Hematopoietic multipotent progenitor cell treated with erythropoietin and hydrocortisone succinate and interleukin-3 and kit ligand, for 8 days (in vitro differentiated cells): ENCODE data around the gene ACP5.
"Not testable (repeated sequence)": the region's sequence is repeated elsewhere in the genome, so short reads cannot be mapped to it uniquely, and the experiment has no call there.

ENCODE experiments used
- DNase-seq: peaks from one replicate; pipeline ENCODE4 v3.0.0-alpha.2; 2015

The ACP5 gene

DNA sequence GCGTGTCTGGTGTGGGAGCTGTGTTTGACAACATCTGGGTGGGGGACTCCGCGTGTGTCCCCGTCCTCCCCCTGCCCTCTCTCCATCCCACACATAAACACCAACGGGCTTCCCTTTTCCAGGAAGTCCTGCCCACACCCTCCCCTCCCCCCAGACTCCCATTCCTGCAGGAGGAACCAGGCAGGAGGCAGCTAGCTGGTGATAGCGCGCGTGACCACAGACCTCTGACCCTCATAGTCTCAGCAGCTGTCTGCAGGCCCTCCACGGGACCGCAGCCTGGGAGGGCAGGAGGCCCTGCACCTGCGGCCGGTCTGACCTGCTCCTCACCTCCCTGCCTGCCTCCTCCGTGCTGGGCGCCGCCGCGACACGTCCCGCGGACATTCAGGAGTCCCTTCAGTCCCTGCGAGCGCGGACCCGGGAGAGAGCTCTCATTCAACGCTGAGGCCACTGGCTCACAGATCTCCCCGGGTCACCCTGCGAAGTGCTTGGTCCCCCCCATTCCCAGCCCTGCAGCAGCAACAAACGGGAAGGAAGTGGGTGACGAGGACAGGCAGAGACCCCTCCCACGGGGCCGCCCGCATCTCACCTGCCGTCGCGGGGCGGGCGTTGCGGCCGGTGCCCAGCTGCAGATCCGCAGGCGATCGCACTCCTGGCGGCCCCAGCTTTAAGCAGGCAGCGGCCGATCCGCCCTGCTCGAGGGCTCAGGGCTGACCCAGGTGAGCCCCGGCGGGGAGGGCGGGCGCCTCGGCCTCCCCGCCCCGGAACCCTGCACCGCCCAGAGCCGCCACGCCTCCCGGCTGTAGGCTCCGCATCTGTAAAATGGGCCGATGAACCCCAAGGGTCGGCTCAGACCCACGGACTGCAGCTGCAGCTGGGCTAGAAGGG is 1.1 kb upstream of the ACP5 start:
- DNase-seq: peak; percentile 50

DNA sequence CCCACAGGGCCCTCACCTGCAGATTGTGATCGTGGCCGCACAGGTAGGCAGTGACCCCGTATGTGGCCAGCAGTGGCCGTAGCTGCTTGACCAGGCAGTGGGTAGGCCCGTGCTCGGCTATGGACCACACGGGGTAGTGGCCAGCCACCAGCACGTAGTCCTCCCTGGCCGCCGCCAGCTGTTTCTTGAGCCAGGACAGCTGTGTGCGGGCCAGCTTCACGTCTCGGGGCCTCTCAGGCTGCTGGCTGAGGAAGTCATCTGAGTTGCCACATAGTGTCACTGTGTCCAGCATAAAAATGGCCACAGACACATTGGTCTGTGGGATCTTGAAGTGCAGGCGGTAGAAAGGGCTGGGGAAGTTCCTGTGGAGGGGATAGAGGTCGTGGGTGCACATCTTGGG is 1.2 kb downstream of the ACP5 start:
- no peak for DNase-seq

DNA sequence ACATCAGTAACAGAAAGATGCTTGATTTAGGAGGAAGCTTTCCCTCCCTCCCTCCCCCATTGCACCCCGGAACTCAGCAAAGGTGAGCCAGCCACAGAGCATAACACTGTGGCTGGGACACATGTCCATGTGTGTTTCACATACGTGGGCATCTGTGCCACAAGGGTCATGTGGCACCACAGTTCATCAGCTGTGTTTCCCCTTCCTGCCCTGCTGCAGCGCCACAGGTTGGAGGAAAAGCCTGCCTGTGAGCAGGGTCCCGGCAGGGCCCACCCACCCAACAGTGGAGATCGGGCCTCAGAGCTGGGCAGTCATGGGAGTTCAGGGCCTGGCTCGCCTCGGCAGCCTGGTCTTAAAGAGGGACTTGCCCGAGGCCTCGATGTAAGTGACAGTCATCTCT is 2.8 kb downstream of the ACP5 start:
- no peak for DNase-seq

DNA sequence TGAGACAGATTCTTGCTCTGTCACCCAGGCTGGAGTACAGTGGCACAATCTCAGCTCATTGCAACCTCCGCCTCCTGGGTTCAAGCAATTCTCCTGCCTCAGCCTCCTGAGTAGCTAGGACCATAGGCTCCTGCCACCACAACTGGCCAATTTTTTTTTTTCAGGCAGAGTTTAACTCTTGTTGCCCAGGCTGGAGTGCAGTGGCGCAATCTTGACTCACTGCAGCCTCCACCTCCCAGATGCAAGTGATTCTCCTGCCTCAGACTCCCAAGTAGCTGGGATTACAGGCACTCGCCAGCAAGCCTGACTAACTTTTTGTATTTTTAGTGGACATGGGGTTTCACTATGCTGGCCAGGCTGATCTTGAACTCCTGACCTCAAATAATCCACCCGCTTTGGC is 3.7 kb downstream of the ACP5 start:
- not testable (repeated sequence) for DNase-seq

DNA sequence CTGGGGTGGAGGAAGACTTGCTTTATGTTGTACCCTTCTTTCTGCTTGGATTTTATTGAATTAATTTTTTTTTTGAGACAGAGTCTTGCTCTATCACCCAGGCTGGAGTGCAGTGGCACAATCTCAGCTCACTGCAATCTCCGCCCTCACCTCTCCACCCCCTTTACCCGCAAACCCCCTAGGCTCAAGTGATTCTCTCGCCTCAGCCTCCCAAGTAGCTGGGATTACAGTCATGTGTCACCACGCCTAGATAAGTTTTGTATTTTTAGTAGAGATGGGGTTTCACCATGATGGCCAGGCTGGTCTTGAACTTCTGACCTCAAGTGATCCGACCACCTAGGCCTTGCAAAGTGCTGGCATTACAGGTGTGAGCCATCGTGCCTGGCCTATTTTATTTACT is 4.1 kb downstream of the ACP5 start:
- not testable (repeated sequence) for DNase-seq

DNA sequence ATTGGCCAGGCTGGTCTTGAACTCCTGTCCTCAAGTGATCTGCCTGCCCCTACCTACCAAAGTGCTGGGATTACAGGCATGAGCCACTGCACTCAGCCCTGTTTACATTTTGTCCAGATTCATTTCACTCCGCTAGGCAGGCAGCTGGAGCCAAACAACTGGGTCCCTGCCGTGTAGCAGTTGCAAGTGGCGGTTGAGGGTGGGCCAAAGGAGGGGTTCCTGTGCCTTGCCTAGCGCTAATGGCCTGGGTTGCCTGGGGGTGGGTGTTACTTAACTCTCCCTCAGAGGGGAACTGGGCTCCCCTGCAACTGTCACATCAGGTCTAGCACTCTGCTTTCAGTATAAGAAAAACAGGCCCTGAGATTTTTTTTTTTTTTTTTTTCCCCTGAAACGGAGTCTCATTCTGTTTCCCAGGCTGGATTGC is 7.4 kb downstream of the ACP5 start:
- DNase-seq: no peak

DNA sequence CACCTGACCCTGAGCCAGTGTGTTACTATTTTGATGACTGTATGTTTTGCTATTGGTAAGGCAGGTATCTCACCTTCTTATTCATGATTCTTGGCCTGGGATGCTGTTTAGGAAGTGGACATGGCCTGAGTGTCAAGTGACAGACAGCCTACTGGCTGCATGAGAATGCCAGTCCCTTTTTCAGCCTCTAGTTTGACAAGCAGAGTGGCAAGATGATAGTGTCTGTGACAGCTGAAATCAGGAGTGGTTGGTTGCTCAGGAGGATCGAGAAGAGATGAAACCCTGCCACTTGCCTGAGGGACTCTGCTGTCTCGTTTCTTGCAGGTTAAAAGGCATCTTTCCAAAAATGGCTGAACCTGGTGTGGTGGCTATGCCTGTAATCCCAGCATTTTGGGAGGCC is 11.3 kb downstream of the ACP5 start:
- peak; percentile 39 for DNase-seq

DNA sequence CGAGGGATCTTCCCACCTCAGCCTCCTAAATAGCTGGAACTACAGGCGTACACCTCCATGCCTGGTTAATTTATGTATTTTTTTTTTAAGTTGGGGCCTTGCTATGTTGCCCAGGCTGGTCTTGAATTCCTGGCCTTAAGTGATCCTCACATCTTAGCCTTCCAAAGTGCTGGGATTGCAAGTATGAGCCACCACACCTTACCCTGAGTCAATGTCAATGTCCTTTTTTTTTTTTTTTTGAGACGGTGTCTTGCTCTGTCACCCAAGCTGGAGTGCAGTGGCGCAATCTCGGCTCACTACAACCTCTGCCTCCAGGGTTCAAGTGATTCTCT is 11.8 kb downstream of the ACP5 start:
- not testable (repeated sequence) for DNase-seq

DNA sequence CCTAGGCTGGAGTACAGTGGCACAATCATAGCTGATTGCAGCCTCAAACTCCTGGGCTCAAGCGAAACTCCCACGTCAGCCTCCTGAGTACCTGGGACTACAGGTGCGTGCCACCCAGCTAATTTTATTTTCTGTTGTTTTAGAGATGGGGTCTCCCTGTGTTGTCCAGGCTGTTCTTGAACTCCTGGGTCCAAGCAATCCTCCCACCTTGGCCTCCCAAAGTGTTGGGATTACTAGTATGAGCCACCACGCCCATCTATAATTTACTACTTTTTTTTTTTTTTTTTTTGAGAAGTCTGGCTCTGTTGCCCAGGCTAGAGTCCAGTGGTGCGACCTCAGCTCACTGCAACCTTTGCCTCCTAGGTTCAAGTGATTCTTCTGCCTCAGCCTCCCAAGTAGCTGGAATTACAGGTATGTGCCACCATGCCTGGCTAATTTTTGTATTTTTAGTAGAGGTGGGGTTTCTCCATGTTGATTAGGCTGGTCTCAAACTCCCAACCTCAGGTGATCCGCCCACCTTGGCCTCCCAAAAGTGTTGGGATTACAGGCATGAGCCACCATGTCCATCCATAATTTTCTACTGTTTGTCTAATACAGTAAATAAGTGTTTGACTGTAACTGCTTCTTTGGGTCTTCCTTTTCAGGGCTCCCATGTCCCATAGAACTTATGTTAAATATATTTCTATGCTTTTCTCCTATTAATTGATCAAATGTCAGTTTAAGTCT is 13.2 kb downstream of the ACP5 start:
- not testable (repeated sequence) for DNase-seq

DNA sequence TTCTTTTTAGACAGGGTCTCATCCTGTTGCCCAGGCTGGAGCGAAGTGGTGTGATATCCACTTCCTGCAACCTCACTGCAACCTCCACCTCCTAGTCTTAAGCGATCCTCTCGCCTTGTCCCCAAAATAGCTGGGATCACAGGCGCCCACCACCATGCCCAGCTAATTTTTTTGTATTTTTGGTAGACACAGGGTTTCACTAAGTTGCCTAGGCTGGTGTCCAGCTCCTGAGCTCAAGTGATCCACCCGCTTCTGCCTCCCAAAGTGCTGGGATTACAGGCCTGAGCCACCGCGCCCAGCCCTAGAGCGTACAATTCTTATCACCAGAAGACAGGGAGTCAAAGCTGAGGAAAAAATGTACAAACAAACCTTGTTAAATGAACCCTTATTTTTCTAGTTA is 13.9 kb downstream of the ACP5 start:
- peak; percentile 87 for DNase-seq

DNA sequence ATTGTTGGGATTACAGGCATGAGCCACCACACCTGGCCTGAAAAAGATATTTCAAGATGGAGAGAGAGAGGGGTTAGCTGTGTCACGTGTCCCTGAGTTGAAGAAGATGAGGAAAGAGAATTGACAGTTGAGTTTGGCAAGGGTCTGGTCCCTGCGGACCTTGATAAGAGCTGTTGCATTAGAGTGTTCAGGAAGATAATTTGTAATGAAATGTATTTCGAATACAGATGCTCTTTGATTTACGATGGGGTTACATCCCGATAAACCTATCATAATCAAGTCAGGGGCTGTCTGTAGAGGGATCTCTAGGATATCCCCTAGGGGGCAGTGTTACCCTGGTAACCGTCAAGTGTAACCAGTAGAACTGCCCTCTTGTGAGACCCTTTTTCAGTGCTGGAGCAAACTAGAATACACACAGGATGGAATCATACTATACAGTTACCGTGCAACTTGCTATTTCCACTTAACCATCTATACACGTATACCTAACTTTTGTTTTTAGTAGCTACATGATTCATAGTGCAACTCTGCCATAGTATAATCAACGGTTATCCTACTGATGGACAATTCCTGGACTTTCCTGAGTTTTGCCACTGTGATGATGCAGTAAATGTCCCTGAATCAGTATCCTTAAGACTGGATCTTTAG is 16.9 kb downstream of the ACP5 start:
- peak; percentile 99 for DNase-seq

DNA sequence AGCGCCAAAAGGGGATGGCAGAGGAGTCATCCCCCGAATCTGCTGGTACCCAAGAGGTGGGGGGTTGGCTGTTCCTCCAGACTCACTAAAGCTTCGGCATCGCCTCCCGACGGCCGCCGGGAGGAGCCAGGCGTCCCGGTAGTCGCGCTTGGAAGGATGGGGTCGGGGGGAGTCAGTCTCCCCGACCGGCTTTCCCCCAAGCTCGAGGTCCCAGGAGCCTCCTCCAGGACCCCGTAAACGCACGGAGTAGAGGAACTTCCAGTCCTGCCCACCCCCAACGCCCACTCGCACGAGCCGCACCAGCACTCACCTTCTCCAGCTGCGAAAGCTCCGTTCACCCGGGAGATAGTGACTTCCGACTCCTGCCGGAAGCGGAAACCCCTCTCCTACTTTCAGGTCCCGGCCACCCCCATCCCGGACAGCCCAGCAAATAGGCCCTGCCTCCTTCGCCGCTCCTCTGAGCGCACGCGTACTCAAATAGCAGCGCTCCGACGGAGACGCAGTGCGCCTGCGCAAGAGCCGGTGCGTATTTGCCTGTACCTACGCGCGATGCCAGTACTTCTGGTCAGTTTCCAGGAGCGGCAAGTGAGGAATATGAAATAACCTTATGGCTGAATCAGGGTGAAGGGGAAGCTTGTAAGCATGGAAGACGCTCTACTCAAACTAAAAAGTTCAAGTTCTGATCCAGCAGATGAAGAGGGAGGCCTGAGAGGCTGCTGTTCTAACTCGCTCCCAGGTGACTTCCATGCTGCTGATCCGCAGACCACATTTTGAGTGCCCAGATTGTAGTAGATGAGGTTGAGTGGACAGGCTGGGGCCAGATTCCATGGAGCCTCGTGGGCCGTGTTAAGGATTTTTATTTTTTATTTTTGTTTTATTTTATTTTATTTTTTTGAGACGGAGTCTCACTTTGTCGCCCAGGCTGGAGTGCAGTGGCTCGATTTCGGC is 18.3 kb downstream of the ACP5 start, which contains the start of gene ELOF1:
Gene ELOF1, minus strand, starts transcription at position 350 of the 948 bp plus-strand sequence. CDS start 4,883 bp downstream, outside the sequence.
- DNase-seq: peak; percentile 99

DNA sequence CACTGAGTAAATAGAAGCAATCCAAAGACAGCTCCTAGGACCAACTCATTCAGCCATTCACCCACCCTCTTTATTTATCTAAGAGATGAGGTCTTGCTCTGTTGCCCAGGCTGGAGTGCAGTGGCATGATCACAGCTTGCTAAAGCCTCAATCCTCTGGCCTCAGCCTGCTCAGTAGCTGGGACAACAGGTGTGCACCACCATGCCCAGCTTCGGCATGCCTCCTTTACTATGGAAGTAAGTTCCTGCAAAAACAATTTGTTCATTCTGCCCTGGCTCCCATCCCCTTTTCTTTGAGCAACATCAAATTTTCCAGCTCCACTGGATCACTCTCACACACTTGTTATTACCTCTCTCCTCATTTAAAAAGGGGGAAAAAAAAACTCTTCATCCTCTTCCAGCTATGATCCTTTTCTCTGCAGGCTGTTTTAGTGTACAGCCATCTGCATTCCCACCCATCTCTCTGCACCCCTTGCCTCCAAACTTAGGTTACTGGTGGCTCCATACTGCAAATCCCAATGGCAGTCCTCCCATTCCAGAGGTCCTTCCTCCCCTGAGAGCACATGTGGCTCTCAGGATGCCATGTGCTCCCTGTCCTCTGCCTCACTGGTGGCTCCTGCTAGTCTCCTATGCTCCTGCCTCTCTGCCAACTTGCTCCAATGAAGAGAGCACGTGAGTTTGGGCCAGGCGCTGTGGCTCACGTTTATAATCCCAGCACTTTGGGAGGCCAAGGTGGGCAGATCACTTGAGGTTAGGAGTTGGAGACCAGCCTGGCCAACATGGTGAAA is 20.6 kb downstream of the ACP5 start:
- DNase-seq: no peak

DNA sequence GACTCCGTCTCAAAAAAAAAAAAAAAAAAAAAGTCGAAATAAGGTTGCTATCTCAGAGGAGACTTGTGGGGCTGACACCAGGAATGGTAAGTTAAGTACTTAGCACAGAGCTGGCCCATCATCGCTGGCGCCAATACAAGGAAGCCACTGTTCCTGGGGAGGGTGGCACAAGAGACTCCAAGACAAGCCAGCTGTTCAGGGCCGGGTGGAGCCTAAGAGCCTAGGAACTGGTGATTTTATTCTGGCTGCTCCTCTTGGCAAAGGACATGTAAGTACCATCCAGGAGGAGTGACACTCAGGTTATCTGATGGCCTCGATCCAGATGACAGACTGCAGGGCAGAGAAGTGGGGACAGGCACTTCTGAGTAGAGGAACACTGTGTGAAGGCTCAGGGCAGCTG is 22.2 kb downstream of the ACP5 start:
- DNase-seq: no peak

DNA sequence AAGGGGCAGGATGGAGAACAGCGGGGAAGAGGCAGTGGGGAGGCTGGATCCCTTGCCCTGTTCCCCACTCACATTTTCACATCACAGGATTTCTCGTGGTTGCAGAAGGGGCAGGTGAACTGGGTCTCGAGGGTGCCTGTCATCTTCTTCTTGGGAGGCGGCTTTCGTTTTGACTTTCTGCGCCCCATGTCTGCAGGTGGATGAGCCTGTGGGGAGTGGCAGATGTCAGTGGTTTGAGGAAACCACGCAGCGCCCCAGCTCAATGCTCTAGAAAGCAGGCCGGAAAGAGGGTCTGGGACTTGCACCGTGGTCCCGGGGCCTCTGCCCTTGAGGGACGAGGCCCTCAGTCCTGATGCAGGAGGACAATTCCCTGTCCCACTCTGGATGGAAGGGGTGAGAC is 23.3 kb downstream of the ACP5 start:
- DNase-seq: no peak

DNA sequence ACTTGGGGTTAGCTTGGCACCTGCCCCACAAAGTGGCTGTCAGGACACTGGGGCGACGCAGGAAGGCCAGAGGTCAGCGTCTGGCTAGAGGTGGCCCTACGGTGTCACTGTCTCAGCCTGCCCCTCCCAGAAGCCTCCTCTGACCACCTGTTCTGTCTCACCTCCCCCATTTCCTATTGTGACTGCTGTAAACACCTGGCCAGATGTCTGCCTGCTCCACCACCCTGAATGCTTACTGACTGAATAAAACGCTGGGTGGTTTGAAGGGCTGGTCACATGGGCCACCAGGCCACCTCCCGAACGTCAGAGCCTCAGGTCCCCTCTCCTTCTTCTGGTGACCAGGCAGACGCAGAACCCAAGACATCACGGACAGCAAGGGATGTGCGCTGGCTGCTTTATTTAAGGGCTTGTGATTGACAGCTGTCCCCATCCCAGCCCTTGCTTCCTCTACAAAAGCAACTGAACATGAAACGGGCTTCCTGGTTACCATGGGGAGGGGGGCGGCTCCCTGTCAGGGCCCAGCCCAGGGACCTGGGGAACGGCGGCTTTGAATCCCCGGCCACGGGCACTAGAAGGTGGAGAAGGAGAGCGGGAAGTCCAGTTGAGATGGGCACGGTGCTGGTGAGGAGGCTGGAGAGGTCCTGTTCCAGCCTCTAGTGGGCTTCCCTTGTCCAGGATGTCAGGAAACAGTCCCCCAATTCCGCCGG is 24.6 kb downstream of the ACP5 start:
- DNase-seq: no peak

DNA sequence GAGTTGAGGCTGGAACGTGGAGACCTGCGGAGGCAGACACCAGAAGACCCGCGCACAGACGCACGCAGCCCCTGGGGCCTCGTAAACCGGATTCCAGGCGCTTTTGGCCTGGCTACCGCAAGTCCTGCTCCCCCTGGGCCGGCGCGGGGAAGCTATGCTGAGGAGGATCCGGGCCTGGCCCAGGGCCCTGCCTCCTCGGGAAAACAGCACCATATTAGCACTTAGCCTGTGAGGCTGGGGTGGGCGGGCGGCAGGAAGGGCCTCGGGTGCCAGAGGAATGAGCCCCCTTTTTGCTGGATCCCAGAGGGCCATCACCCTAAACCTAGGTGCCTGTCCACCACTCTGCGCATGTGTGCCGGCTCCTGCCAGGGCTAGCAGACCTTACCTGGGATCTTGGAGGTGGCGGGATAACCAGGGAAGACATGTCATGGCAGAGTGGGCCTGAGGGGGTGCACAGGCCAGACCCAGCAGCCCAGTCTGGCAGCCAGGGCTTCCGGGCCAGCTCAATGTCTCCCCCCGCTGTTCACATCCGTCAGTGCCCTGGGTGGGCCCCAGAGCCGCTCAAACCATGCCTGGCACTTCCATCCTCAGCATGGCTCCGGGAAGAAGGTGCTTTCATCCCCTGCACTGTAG is 25.7 kb downstream of the ACP5 start:
- no peak for DNase-seq

DNA sequence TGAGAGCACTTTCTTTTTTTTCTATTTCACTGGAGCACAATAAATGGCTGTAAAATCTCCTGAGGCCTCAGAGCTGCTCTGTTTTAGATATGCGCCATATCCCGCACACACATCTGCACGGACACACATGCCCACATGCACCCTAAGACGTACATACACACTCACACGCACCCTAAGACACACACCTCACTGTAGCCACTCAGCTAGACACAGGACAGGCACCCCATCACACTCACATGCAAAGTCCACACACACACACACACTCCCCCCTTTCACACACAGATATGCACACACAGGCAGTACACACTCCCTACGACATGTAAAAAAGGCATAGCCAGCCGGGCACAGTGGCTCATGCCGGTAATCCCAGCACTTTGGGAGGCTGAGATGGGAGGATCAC is 27.2 kb downstream of the ACP5 start:
- DNase-seq: no peak

DNA sequence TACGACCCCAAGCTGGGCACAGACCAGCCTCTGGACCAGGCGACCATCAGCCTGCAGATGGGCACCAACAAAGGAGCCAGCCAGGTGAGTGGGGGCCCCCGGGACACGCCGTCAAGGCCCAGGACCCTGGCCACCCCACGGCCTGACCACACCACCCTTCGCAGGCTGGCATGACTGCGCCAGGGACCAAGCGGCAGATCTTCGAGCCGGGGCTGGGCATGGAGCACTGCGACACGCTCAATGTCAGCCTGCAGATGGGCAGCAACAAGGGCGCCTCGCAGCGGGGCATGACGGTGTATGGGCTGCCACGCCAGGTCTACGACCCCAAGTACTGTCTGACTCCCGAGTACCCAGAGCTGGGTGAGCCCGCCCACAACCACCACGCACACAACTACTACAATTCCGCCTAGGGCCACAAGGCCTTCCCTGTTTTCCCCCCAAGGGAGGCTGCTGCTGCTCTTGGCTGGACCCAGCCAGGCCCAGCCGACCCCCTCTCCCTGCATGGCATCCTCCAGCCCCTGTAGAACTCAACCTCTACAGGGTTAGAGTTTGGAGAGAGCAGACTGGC is 28.0 kb downstream of the ACP5 start:
- DNase-seq: no peak
